SW 1271 (cell line): ENCODE results near the gene GALNT13.

Experiments used
- DNase-seq, 2 experiments: peaks; one replicate each; lab custom pipeline; 2025; lab: John Stamatoyannopoulos, UW

Gene GALNT13

DNA sequence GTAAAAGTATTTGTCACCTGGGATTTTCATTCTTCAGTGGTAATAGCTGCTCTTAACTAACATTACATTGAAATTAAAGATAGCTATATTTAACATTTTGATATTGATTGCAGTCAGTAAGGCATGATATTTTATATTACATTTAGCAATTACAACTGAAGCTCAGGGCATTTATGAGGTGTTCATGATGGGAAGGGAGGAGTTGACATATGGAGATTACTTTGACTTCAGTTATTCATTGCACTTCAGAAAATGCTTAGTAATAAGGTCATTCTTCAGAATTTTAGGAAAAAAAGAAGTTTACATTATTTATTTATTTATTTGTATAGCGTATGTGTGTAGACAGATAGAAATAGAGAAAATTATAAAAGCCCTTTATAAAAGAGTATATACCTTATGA lies 352.0 kb downstream of the GALNT13 start:
- no peak for DNase-seq

DNA sequence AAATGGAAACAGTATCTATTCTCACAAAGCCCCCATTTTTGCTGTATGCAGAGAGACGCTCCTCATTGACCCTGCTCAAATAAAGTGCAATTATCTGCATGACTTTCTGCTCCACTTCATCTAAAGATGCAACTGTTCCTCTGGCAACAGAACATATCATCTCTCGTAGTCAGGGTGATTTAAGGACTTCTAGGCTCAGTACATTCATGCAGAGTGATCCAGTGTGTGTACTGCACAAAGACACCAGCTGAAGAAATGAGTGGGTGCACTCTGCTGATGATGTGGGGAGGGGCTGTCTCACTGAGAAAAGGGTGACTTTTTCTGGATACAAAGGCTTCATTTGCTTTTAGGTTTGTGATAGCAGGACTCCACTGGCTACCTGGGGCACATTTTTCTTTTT lies 355.2 kb downstream of the GALNT13 start:
- DNase-seq, result no peak

DNA sequence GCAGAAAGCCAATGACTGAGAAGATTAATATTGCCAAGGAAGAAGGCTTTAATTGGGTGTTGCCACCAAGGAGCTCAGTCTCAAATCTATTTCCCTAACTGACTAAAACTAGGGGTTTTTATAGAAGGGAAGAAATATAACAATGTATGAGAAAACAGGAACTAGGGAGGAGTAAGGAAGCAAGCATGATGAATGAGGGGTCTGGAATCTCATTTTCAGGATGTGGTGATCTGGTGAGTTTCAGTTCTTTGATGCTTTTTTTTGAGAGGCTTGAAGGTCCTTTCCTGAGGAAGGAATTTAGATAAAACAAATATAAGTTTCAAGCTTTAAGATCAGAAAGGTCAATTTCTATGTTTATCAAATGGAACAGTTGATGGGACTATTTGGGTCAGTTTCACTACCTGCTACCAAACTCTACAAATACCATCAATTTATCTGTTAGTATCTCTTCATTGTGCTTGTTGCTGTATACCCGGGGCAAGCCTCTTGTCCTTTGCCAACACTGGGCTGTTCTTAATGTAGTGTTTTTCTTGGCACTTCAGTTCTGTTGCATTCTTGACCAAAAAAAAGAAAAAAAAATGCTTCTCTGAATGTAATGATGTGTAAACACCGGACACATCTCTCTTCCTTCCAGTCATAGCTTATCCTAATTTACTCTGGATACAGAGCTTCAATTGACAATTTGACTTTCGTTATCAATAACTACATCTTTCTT lies 357.0 kb downstream of the GALNT13 start:
- DNase-seq, result no peak

DNA sequence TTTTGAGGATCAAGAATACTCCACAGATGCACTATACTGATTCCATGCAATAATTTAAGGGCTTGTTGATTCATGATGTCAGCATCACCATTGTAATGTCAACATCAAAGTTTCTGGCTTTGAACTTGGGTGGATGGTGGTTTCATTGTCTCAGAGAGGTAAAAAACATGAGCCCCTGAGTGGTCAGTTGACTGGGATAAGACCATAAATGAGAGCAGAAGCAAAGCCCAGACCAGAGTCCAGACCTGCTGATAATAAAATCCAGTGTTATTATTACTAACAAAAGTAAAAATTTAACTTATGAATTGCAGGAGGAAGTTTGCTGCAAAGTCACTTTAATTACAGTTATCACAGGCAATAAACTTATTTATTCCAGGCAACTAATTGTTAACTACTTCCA lies 358.2 kb downstream of the GALNT13 start:
- DNase-seq, result no peak

DNA sequence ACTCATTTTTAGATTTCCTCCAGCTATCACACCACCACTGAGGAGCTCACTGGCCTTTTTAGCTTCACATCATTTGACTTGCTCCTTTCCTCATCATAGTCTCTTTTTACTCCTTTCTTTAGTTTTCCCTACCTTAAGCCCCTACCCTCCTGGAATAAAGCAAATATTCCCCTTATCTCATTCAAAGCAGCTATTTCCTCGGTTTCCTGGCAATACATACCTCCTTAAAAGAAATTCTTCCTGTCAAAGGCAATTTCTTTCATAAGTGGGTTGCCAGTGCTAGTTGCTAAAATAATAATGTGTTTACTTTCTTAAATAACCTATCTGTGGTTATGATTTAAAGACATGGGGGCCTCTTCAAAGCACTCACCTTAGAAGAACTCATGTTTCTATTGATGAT lies 359.3 kb downstream of the GALNT13 start:
- no peak for DNase-seq

DNA sequence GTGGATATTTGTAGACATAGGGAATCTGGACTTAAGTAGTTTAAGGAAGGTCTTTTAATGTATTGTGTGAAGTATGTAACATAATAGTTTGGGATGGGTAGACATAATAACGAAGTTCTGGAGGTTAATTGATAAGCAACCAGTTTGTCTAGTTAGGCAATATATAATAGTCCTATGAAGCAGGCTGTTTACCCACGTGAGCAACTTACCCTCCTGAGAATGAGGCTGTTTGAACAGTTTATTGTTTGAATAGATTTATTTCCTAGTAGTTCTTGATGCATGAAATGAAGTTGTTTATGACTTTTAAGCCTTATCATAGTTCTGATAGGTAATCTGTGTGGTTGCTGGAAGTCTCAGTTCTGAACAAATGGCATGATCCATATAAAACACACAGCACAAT lies 361.5 kb downstream of the GALNT13 start:
- no peak for DNase-seq

DNA sequence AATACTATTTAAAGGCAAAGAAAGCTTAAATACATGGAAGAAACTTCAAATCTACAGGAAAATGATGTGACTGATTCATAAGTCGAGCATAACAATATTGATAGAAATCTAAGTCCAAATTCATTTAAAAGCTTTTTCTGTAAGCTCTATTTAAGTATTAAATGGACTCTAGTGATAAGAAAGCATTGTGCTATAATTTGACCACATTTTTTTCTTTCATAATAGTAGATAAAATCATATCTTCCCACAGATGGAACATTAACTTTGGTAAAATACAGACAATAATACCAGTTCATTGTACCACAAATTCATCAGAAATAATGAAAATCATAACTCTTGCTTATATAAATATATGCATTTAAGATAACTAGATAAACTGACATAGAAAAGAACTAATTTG lies 366.5 kb downstream of the GALNT13 start:
- DNase-seq, result no peak

DNA sequence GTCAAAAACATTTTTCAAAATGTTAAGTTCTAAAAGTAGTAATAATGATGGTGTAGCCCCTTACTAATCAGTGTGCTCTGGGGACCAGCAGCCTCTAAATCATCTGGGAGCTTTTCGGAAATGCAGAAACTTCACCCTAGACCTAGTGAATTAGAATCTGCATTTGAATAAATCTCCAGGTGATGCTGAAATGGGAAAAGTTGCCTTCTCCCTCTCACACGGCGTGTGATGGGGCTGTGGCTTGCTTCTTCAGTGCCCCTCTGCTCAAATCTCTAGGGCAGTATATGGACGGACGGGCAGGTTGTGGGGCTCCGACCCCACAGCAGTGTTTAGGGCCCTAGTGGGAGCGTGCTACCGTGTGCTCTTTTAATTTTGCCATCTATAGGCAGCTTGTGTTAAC lies 368.6 kb downstream of the GALNT13 start:
- DNase-seq, result no peak

DNA sequence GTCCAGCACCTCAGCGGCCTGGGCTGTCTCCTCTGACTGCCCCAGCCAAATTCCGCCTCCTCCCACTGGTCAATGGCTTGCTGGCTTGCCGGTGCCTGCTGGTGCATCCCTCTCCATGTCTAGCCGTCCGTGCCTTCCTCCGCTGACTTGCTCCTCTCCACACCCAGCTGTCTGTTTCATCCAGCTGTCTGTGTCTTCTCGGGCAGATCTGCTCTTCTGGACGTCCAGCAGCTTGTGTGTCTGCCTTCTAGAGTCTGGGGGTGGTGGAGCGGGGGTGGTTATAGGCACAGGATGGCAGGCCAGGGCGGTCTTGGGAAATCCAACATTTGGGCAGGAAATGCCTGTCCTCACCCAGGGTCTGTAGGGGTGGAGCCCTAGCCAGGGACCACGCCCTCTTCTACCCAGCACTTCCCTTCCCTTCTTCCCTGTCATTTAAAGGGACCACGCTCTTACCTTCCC lies 369.2 kb downstream of the GALNT13 start:
- no peak for DNase-seq

DNA sequence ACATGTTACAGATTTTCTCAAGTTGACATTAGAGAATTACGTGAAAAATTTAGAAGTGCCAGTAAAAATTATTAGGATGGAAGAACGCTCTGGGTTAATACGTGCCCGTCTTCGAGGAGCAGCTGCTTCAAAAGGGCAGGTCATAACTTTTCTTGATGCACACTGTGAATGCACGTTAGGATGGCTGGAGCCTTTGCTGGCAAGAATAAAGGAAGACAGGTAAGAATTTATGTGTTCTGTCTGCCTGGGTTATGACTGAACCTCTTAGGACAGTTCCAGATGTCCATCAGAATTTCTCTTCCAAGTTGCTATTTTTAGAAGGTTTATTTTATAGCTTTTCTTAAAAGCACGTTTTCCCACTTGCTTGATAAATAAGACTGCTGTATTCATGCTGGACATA lies 371.0 kb downstream of the GALNT13 start:
- DNase-seq, result no peak

DNA sequence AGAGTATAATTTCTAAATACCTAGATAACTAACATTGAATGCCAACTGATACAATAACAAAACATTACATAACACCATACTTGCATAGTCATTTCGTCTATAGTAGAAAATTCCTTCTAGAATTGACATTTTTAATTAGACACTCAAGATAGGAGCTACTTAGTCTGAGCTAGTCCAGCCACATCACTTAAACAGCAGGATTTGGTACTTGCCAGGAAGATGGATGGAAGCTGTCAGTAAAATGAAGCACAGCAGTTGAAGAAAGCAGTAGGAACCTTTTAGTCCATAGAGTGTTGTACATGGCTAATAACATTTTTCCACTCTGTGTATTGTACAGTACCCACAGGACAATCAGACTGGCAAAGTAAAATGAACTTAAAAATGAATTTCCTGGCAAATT lies 372.0 kb downstream of the GALNT13 start:
- DNase-seq, result no peak

DNA sequence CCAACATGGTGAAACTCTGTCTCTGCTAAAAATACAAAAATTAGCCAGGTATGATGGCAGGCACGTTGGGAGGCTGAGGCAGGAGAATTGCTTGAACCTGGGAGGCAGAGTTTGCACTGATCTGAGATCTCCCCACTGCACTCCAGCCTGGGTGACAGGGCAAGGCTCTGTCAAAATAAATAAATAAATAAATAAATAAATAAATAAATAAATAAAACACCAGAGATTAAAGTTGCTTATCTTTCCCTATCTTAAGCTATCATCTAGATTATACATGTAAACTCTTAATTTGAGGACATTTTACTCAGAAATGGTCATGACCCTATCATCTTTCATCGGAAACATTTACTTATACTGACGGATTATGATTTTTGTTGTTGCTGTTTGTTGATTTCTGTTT lies 373.2 kb downstream of the GALNT13 start:
- no peak for DNase-seq

DNA sequence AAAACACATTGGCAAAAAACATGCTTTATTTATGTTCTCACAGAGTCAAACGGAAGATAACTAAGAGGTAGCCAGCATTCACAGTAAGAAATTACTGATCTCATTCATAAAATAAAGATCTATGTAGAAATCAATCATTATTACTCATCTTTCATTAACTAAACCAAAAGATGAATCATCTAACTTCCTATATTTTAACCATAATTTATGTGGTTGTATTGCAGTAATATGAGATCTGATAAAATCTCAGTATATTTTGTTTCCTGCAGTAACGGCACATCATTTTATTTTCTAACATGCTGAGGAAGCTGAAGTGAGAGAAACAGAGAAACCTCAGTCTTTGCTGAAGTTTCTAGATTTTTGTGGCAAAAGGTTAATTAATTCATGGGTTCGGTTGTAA lies 375.8 kb downstream of the GALNT13 start:
- no peak for DNase-seq

DNA sequence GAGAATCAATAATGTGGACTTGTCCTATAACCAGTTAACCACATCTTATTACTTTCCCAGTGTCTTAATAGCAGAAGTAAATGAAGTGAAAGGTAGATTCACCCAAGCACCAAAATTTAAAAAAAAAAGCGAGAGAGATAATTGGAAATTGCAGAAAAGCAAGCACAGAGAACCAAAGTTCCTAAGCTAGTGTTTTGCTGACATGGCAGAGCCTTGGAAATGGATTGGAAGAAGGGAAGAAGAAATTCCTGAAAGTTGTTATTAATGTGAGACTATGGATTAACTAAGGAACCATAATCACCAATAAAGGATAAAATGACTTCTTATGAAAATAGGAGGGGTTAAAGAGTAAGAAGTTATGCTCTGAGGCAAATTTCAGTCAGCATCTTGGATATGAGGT lies 384.4 kb downstream of the GALNT13 start:
- DNase-seq, result no peak

DNA sequence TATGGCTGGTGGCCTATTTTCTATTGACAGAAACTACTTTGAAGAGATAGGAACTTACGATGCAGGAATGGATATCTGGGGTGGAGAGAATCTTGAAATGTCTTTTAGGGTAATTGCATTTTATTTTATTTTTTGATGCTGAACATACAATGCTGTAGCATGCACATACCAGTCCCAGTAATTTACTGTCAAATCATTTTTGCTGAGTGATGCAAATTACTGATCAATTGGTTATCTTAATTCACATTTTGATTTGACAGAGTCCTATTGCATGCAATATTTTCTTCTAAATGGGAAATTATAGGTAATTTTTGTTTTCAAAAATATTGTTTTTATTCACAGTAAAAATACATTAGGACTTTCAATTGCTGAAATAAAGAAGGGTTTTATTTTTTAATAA lies 387.3 kb downstream of the GALNT13 start:
- DNase-seq, result no peak

DNA sequence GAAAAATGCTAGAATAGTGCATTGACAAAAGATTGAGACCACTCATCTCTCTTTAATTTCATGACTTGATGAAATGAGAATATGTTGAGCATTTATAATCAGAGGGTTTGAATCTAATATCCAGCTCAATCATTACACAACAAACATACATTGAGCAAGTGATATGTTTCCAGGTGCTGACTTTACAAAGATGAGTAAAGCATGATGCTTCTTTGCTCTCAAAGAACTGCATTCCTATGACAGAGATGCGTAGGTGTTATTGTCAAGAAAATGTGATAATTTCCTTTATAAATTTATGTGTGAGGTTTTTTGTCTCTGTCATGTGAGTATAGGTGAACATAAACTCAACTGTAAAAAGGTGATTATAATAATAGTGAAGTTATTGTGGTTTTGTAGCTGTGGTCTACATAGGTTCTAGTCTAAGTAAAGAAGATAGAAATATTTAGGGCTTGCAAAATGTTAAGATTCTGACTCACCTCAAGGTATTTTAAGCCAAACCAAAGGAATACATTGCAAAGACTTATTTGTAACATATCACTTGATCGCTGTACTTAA lies 389.8 kb downstream of the GALNT13 start:
- DNase-seq, result no peak

DNA sequence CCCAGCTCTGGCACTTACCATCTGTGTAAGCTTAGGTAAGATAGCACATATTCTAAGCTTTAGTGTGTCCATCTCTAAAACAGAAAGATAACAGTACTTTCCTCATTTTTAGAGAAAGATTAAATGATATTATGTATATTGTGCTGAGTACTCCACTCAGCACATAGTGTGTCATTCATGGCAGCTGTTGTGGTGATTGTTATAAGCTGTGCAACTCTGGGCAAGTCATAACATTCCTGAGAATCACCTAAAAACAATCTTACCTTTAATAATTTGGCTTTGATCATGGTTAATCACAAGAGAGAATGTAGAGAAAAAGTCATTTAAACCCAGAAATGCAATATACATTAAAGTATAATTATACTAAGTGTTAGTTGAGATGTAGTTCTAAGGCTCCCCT lies 391.5 kb downstream of the GALNT13 start:
- no peak for DNase-seq

DNA sequence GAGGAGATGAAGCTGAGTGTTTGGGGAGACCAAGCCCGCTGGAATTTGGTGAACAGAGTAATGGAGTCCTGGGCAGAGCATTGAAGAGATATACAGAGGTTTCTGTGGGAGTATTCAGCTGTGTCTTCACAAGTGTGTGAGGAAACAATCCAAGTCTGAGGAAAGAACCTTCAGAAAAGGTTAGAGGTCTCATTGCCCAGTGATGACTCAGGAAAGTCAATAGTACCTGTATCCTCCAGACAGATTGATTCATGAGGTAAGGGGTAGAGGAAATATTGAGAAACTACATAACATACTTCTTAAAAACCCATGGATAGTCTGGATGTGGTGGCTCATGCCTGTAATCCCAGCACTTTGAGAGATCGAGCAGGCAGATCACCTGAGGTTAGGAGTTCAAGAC lies 392.3 kb downstream of the GALNT13 start:
- no peak for DNase-seq

DNA sequence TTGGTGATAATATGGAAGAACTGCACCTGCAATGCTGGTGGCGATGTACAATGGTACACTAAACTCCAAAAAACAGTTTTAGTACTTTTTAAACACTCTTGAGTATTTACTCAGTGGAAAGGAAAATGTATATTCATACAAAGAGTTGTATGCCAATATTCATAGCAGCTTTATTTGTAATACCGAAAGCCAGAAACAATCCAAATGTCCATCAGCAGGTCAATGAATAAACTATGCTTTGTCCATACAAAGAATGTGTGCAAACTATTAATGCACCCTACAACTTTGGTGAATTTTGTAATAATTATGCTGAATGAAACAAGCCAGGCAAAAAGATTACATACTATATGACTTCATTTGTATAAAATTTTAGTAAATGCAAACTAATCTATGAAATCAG lies 396.3 kb downstream of the GALNT13 start:
- DNase-seq, result no peak

DNA sequence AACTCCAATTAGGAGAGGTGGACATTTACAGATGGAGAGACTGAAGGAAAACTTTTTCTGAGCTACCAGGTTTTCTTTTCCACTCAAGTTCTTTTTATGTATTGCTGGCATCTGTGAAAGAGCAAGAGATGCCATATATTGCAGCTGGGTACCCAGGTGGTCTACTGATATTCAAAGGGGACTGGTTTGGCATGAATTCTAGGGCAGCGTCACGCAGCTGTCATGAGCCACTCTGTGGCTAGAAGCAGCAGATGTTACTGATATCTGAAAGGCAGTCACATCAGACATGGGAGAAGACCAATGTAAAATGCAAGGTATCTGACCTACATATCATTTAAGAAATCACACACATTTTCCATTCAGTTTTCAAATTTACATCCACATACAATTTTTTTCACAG lies 408.8 kb downstream of the GALNT13 start:
- DNase-seq, result no peak

DNA sequence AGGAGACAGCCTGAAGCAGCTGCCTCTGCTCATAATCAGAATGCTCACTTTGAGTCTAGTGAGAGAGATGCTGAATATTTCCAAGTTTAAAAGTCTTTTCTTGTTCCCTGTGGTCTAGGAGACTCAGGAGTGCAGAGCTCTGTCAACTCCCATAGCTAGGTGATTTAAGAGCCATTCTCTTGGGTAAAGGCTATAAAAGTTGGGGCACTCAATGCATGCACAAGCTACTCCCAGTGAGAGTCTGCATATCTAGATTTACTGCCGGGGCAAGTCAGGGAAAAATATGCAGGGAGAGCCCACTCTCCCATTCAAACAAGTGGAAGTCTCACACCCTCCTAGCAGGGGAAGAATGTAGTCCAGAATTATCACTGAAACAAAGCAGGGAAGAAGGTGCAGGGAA lies 418.1 kb downstream of the GALNT13 start:
- no peak for DNase-seq

DNA sequence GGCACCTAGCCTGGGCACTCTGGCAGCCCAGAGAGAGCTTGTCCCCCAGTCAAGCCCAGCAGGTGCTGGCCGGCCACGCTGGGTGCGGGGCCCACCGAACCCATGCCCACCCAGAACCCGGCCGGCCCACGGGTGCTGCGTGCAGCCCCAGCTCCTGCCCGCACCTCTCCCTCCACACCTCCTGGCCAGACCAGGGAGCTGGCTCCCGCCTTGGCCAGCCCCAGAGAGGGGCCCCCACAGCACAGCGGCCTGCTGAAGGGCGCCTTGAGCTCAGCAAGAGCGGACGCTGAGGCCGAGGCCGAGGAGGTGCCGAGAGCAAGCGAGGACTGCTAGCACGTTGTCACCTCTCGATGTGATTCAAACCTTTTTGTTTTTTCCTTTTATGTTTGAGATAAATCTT lies 419.8 kb downstream of the GALNT13 start:
- no peak for DNase-seq

DNA sequence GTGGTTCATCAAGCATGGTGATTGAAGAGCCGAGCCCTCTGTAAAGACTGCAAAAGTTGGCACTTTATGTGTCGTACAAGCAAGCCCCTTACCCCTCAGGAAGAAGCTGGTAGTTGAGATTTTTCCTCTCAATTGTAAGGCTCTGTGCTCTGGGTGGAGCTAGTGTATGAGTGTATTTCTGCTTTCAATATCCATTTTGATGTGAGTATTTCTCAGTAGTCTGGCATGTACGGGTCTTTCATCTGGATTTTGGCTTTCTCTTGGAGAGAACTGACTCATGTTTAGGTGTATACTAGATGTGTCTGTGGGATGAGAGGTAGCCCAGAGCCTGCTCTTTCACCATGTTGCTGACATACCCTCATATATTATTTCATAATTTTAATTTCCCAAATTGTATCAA lies 420.2 kb downstream of the GALNT13 start:
- no peak for DNase-seq

DNA sequence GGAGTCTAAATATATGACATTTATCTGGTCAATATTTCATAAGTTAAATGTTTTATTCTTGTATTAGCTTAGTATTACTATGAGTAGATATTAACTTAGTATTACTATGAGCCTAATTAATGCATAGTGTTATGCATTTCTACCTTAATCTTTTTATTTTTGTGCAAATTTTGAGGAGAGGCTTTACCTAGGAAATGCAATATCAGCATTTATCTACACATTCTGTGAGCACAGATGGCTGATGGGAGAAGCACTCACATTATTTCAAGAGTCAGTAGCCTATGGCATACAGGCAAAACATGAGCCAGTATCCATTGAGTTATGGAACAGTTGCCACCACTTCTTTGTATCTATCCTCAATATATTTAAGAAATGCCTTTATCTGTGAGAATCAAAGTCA lies 422.1 kb downstream of the GALNT13 start:
- no peak for DNase-seq
